ENCODE data around the gene RPL41. TPM values are rescaled to one million over a fixed set of nuclear protein-coding genes. Genes with fewer than 3 reads are reported as not detected.

RPL41 gene
- total and polyA plus RNA-seq, 9 of the 15 experiments (the other 6 are each of a cell fraction or from before 2014, with no cell fraction given), result 3,403 to 11,276 (median 5,604) TPM

DNA sequence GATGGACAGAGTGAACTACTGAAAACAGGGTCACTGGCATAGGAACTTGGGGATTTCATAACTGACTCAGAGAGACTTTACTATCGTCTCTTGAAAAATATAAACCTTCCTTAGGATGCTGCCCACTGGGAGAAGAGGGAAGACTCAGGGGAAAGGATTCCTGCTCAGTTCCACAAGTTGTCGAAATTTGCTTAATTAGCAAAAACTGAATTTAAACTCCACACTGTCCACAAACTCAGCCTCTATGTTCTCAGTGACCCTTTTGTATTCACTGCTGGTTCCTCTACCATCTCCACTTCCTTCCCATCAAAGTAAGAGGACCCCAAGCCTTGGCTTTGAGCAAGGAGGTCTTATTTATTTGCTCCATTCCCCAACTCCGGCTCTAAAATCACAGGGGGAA, 28.8 kb downstream of the RPL41 start (continued):
- no peak for TF ChIP-seq RERE (CRISPR knock-in tag; IDR thresholded peaks at IDR 0.05; ENCODE audit: borderline replicate concordance)
- no peak for TF ChIP-seq NCOA6 (IDR thresholded peaks at IDR 0.05)
- TF ChIP-seq FOXK1 (CRISPR knock-in tag; IDR thresholded peaks at IDR 0.05; ENCODE audit: borderline replicate concordance), result no peak
- no peak for TF ChIP-seq MAZ (CRISPR knock-in tag; conservative IDR thresholded peaks at IDR 0.05 in 1 of 2, IDR thresholded peaks at IDR 0.05 in 1 of 2)
- no peak for TF ChIP-seq KAT7 (CRISPR knock-in tag; IDR thresholded peaks at IDR 0.05; ENCODE audit: borderline replicate concordance)

Data from K562 (cell line).